Common myeloid progenitor, CD34-positive (primary cell): ENCODE results near the gene CA7.

Source experiments
- CTCF ChIA-PET: fragments of 350-600 bp; sonication (Branson Sonifier 250); formaldehyde crosslinking; loops from one replicate; lab custom pipeline; 2021; ENCODE audit warnings: antibody characterized with exemption; lab: Charles Lee
- POLR2A ChIA-PET: fragments of 350-600 bp; sonication (Branson Sonifier 250); formaldehyde crosslinking; loops from one replicate; lab custom pipeline; 2021; ENCODE audit warnings: antibody characterized with exemption; lab: Charles Lee
- DNase-seq, 3 donors: peaks; one replicate each; pipeline versions ENCODE4 v3.0.0 to v3.0.0-alpha.2; 2013
- H3K27ac ChIP-seq, 2 experiments: 1 replicate in 1 of 2; 2 replicates in 1 of 2; pipeline ENCODE4 v1.7.0; 2013; ENCODE audit warnings: inconsistent platforms in 2 of 2, low read length in 2 of 2, mild to moderate bottlenecking in 2 of 2, low read depth in 1 of 2, moderate library complexity in 1 of 2; ENCODE audit not compliant: severe bottlenecking in 2 of 2, insufficient read depth in 1 of 2, poor library complexity in 1 of 2
- H3K27me3 ChIP-seq, 5 experiments: replicated peaks in 2 of 5; 1 replicate in 3 of 5; 2 replicates in 2 of 5; pipeline versions ENCODE4 v1.6.1 to v1.7.0; 2013; ENCODE audit warnings: low read length in 4 of 5, mild to moderate bottlenecking in 2 of 5, moderate library complexity in 2 of 5, inconsistent platforms in 1 of 5; ENCODE audit not compliant: insufficient read depth in 5 of 5, control insufficient read depth in 4 of 5
- H3K36me3 ChIP-seq, 4 experiments: 1 replicate in 2 of 4; 2 replicates in 2 of 4; pipeline versions ENCODE4 v1.6.1 to v1.7.0; 2013; ENCODE audit warnings: low read length in 3 of 4, control low read depth in 1 of 4, mild to moderate bottlenecking in 1 of 4; ENCODE audit not compliant: control insufficient read depth in 4 of 4, insufficient read depth in 4 of 4
- H3K4me1 ChIP-seq, 4 experiments: 1 replicate in 3 of 4; 2 replicates in 1 of 4; pipeline versions ENCODE4 v1.6.1 to v1.7.1; 2013; ENCODE audit warnings: low read length in 3 of 4, mild to moderate bottlenecking in 3 of 4, control low read depth in 1 of 4, inconsistent platforms in 1 of 4, moderate library complexity in 1 of 4; ENCODE audit not compliant: control insufficient read depth in 4 of 4, insufficient read depth in 4 of 4; ENCODE audit errors: control extremely low read depth in 1 of 4
- H3K4me3 ChIP-seq, 7 experiments: 1 replicate in 4 of 7; 2 replicates in 3 of 7; pipeline versions ENCODE4 v1.5.1 to v1.7.0; 2013; ENCODE audit warnings: mild to moderate bottlenecking in 7 of 7, low read length in 6 of 7, moderate library complexity in 6 of 7, inconsistent platforms in 2 of 7, low read depth in 2 of 7, control low read depth in 1 of 7; ENCODE audit not compliant: insufficient read depth in 4 of 7, control insufficient read depth in 1 of 7; ENCODE audit errors: extremely low read depth in 1 of 7
- H3K9me3 ChIP-seq, 5 experiments: 1 replicate in 4 of 5; 2 replicates in 1 of 5; pipeline versions ENCODE4 v1.6.1 to v1.7.1; 2013; ENCODE audit warnings: low read length in 4 of 5, mild to moderate bottlenecking in 2 of 5, inconsistent platforms in 1 of 5, low read depth in 1 of 5, moderate library complexity in 1 of 5; ENCODE audit not compliant: control insufficient read depth in 4 of 5, insufficient read depth in 2 of 5; ENCODE audit errors: control extremely low read depth in 1 of 5
- WGBS: methylation state at CpG from one replicate; pipeline ENCODE4 v1.1.5; 2013; ENCODE audit not compliant: insufficient coverage; 5-methylcytosine and 5-hydroxymethylcytosine counted together

The CA7 gene

DNA sequence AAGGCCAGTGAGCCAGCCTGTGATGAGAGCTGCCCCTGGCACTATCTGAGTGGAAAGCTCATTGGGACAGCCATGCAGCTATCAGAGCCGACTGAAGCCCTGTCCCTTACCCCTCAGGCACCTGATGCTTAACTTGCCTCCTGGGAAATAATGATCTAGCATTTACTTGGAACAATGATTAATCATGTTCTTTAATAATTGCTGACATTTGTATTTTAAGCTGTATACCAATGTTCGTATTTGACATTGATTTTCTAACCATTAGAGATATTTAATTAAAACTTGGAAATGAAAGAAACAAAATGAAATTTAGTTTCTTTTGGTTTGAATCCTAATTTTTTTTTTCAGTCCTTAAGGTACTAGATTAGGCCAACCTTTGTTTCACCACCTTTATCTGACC, 46.6 kb downstream of the CA7 start:
- Histone ChIP-seq H3K4me3 (no peak overlapping the region), H3K4me1 (peaks cover 0 to 5% (median 1%) of the 10 kb centered on the region in 4 experiments), H3K36me3 (peaks cover 5 to 9% (median 7%) of the 10 kb centered on the region in 4 experiments), H3K9me3 (no peaks in the 10 kb centered on the region), H3K27me3 (no peaks in the 10 kb centered on the region), H3K27ac (no peak overlapping the region)
- CTCF ChIA-PET, result interaction anchor here (1.0 to 30.6 kb wide), 5 partner anchors 9 to 509 kb away, joined by 3 to 473 read pairs (median 3); partner anchors contain the start of genes CDH16, PDP2 and RRAD
- 100% methylated on average over 1 of the region's 2 CpGs for WGBS
- POLR2A ChIA-PET, result interaction anchor here (0.6 kb wide), 1 partner anchor 29 kb away, joined by 3 read pairs; no protein-coding TSS in a partner anchor
- no peak for DNase-seq

DNA sequence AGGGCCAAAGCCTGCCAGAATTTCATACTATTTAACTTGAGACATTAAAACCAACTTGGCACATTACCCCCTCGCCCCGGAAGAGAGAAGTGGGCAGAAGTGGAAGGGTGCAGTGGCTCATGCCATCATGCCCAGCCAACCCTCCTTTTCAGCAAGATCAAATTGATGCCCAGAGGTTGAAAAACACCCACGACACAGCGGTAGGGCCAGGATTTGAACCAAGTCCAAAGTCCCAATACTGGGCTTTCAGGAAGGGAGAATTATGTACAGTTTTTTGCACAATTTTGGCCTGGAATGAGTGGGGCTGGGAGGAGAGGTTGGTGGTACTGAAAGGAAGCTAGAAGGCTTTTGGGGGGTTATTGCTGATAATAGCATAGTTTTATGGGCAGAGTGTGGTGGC, 47.1 kb downstream of the CA7 start:
- DNase-seq, result no peak
- H3K4me1 ChIP-seq, result peaks cover 0 to 5% (median 1%) of the 10 kb centered on the region in 4 experiments
- H3K36me3 ChIP-seq, result peaks cover 4 to 5% (median 5%) of the 10 kb centered on the region in 4 experiments
- H3K27ac ChIP-seq, result no peak overlapping the region
- WGBS, result 97% methylated on average over 4 of the region's 4 CpGs
- ChIA-PET POLR2A (no interaction called here), CTCF (interaction anchor here (0.8 to 30.6 kb wide), 5 partner anchors 10 to 71 kb away, joined by 3 to 473 read pairs (median 8); partner anchors contain the start of genes CDH16 and RRAD)
- H3K4me3 ChIP-seq, result no peak overlapping the region
- H3K27me3 ChIP-seq, result no peaks in the 10 kb centered on the region
- H3K9me3 ChIP-seq, result no peaks in the 10 kb centered on the region

DNA sequence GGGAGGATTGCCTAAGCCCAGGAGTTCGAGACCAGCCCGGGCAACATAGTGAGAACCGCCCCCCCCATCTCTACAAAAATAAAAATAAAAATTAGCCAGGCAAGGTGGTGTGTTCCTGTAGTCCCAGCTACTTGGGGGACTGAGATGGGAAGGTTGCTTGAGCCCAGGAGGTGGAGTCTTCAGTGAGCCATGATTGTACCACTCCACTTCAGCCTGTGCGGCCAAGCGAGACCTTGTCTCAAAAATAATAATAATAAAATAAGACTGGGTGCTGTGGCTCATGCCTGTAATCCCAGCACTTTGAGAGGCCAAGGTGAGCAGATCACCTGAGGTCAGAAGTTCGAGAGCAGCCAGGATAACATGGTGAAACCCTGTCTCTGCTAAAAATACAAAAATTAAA, 47.6 kb downstream of the CA7 start:
- Histone ChIP-seq H3K27me3 (no peaks in the 10 kb centered on the region), H3K27ac (no peak overlapping the region), H3K36me3 (peaks cover 0 to 5% (median under 1%) of the 10 kb centered on the region in 4 experiments), H3K4me3 (no peak overlapping the region), H3K9me3 (no peaks in the 10 kb centered on the region), H3K4me1 (peaks cover 0 to 1% (median 0%) of the 10 kb centered on the region in 4 experiments)
- POLR2A ChIA-PET, result interaction anchor here (0.7 kb wide), 1 partner anchor 465 kb away, joined by 3 read pairs; no protein-coding TSS in a partner anchor
- WGBS, result 89% methylated on average over 1 of the region's 6 CpGs
- CTCF ChIA-PET, result interaction anchor here (0.8 to 30.6 kb wide), 12 partner anchors 10 to 70 kb away, joined by 3 to 473 read pairs (median 6); partner anchors contain the start of genes CDH16, PDP2 and RRAD
- no peak for DNase-seq

GRCh38 chr16:66894055-66894454, 49.8 kb downstream of the CA7 start:
- Histone ChIP-seq H3K4me3 (no peak overlapping the region), H3K9me3 (no peaks in the 10 kb centered on the region), H3K27ac (no peak overlapping the region), H3K36me3 (no peaks in the 10 kb centered on the region), H3K4me1 (no peaks in the 10 kb centered on the region), H3K27me3 (no peaks in the 10 kb centered on the region)
- CTCF ChIA-PET, result interaction anchor here (1.2 to 30.6 kb wide), 7 partner anchors 12 to 72 kb away, joined by 3 to 473 read pairs (median 6); partner anchors contain the start of genes CDH16 and RRAD
- DNase-seq, result no peak
- 96% methylated on average over 2 of the region's 2 CpGs for WGBS
- POLR2A ChIA-PET, result no interaction called here

- no peaks in the 10 kb centered on the region for H3K9me3 ChIP-seq
- POLR2A ChIA-PET, result no interaction called here
- WGBS, result 51% methylated on average over 10 of the region's 11 CpGs
- peaks cover 0 to 8% (median 1%) of the 10 kb centered on the region in 4 experiments for H3K4me1 ChIP-seq
- CTCF ChIA-PET, result interaction anchor here (0.8 to 30.6 kb wide), 25 partner anchors 9 to 273 kb away, joined by 3 to 473 read pairs (median 5); partner anchors contain the start of genes CDH16, CES3, PDP2 and RRAD
- H3K36me3 ChIP-seq, result no peaks in the 10 kb centered on the region
- DNase-seq, result peak; percentile 75 to 87 (median 81)
- H3K27ac ChIP-seq, result no peak overlapping the region
- no peaks in the 10 kb centered on the region for H3K27me3 ChIP-seq
- H3K4me3 ChIP-seq, result no peak overlapping the region
Measured at GRCh38 chr16:66894948-66895688, 50.9 kb downstream of the CA7 start.

DNA sequence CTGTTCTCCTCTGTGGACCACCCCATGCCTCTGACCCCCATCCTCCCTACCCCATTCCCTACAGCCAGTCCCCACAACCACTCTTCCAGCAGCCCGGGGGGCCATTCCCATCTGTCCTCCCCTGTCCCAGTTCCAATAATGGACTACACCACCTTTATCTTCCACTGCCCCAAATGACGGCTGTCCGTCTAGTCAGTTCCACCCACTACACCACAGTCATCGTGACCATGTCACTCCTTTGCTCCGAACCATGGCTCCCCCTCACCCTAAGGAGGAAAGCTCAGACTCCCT, 51.4 kb downstream of the CA7 start:
- DNase-seq, result no peak
- CTCF ChIA-PET, result interaction anchor here (0.7 to 30.6 kb wide), 25 partner anchors 8 to 273 kb away, joined by 3 to 473 read pairs (median 5); partner anchors contain the start of genes CDH16, CES3, PDP2 and RRAD
- Histone ChIP-seq H3K27me3 (no peaks in the 10 kb centered on the region), H3K4me3 (no peak overlapping the region), H3K27ac (no peak overlapping the region), H3K36me3 (no peaks in the 10 kb centered on the region), H3K4me1 (peaks cover 0 to 10% (median 2%) of the 10 kb centered on the region in 4 experiments), H3K9me3 (no peaks in the 10 kb centered on the region)
- POLR2A ChIA-PET, result no interaction called here
- 99% methylated on average over 5 of the region's 5 CpGs for WGBS

- Histone ChIP-seq H3K27me3 (no peaks in the 10 kb centered on the region), H3K36me3 (no peaks in the 10 kb centered on the region), H3K4me1 (peaks cover 0 to 10% (median 2%) of the 10 kb centered on the region in 4 experiments), H3K9me3 (no peaks in the 10 kb centered on the region), H3K4me3 (no peak overlapping the region), H3K27ac (no peak overlapping the region)
- ChIA-PET POLR2A (no interaction called here), CTCF (interaction anchor here (0.7 to 30.6 kb wide), 19 partner anchors 8 to 273 kb away, joined by 3 to 473 read pairs (median 6); partner anchors contain the start of genes CDH16, PDP2 and RRAD)
- WGBS, result 95% methylated on average over 3 of the region's 3 CpGs
- no peak for DNase-seq
Measured at GRCh38 chr16:66895999-66896398, 51.8 kb downstream of the CA7 start.
